Peyer's patch (tissue), 4 donors: Measurements from ENCODE around the gene ADGRF1. TPM values are rescaled to one million over a fixed set of nuclear protein-coding genes. Genes with fewer than 3 reads are reported as not detected.

ENCODE experiments used
- DNase-seq, 3 donors: peaks; one replicate each; pipeline ENCODE4 v3.0.0-alpha.2; 2017 to 2019
- H3K27ac ChIP-seq, 4 donors: fragments of 200-600 bp; sonication (generic); one replicate each; pipeline ENCODE4 v1.5.1; 2016 to 2019
- H3K27me3 ChIP-seq, 2 donors: fragments of 200-600 bp; sonication (generic); one replicate each; pipeline ENCODE4 v1.5.1; 2019
- H3K36me3 ChIP-seq, 3 donors: fragments of 200-600 bp; sonication (generic); one replicate each; pipeline ENCODE4 v1.5.1; 2016 to 2019
- H3K4me1 ChIP-seq, 4 donors: fragments of 200-600 bp; sonication (generic); one replicate each; pipeline ENCODE4 v1.5.1; 2016 to 2019
- H3K4me3 ChIP-seq, 4 donors: fragments of 200-600 bp; sonication (generic); 1 replicate in 3 of 4; 2 replicates in 1 of 4; pipeline ENCODE4 v1.5.1; 2016 to 2019; ENCODE audit warnings: mild to moderate bottlenecking in 1 of 4
- H3K9me3 ChIP-seq, 4 donors: fragments of 200-600 bp; sonication (generic); one replicate each; pipeline ENCODE4 v1.5.1; 2016 to 2019; ENCODE audit warnings: mild to moderate bottlenecking in 1 of 4
- CTCF ChIP-seq, 6 experiments: fragments of 450-650 bp in 4 of 6; fragments of 200-600 bp in 2 of 6; sonication (generic) in 1 of 6; IDR thresholded peaks; one replicate each; pipeline ENCODE4 v1.5.1; 2017 to 2019; ENCODE audit warnings: antibody characterized with exemption in 6 of 6, mild to moderate bottlenecking in 3 of 6, moderate library complexity in 1 of 6
- POLR2A ChIP-seq, 2 donors: fragments of 450-650 bp; IDR thresholded peaks; one replicate each; pipeline ENCODE4 v1.5.1; 2017; ENCODE audit warnings: antibody characterized with exemption in 2 of 2, mild to moderate bottlenecking in 2 of 2, moderate library complexity in 2 of 2
- total RNA-seq, 4 donors: library from RNA; depleted of rRNA; stranded (reverse); fragments of >200 nt; gene quantifications; one replicate each; pipeline ENCODE4 v1.1.0, GENCODE V29; 2016

Gene ADGRF1
- total RNA-seq, 4 donors from 2014 or later, result 7.4 to 22.6 (median 13.5) TPM; not detected in 1

- no peak for DNase-seq
- TF ChIP-seq POLR2A (IDR thresholded peaks at IDR 0.05) (no peak), CTCF (IDR thresholded peaks at IDR 0.05) (no peak)
- Histone ChIP-seq H3K9me3 (no peaks in the 10 kb centered on the region), H3K4me1 (no peaks in the 10 kb centered on the region), H3K27me3 (no peaks in the 10 kb centered on the region), H3K36me3 (no peaks in the 10 kb centered on the region), H3K27ac (no peak overlapping the region), H3K4me3 (no peak overlapping the region)
Measured at GRCh38 chr6:46974786-46975185, 67.3 kb downstream of the ADGRF1 start.

GRCh38 chr6:46973029-46973428, 69.1 kb downstream of the ADGRF1 start:
- no peak overlapping the region for H3K4me3 ChIP-seq
- TF ChIP-seq POLR2A (IDR thresholded peaks at IDR 0.05), result no peak
- TF ChIP-seq CTCF (IDR thresholded peaks at IDR 0.05), result no peak
- H3K36me3 ChIP-seq, result no peaks in the 10 kb centered on the region
- H3K27me3 ChIP-seq, result no peaks in the 10 kb centered on the region
- H3K4me1 ChIP-seq, result no peaks in the 10 kb centered on the region
- DNase-seq, result no peak
- no peak overlapping the region for H3K27ac ChIP-seq
- H3K9me3 ChIP-seq, result no peaks in the 10 kb centered on the region

GRCh38 chr6:46972531-46972930, 69.6 kb downstream of the ADGRF1 start:
- Histone ChIP-seq H3K27ac (no peak overlapping the region), H3K36me3 (no peaks in the 10 kb centered on the region)
- TF ChIP-seq CTCF (IDR thresholded peaks at IDR 0.05) (no peak), POLR2A (IDR thresholded peaks at IDR 0.05) (no peak)

GRCh38 chr6:46969206-46969605, 72.9 kb downstream of the ADGRF1 start:
- H3K27me3 ChIP-seq, result no peaks in the 10 kb centered on the region
- H3K4me3 ChIP-seq, result no peak overlapping the region
- H3K27ac ChIP-seq, result no peak overlapping the region
- TF ChIP-seq POLR2A (IDR thresholded peaks at IDR 0.05) (no peak), CTCF (IDR thresholded peaks at IDR 0.05) (no peak)
- no peak for DNase-seq
- H3K9me3 ChIP-seq, result no peaks in the 10 kb centered on the region
- no peaks in the 10 kb centered on the region for H3K36me3 ChIP-seq
- no peaks in the 10 kb centered on the region for H3K4me1 ChIP-seq

More at GRCh38 chr6:46972531-46972930, 69.6 kb downstream of the ADGRF1 start:
- no peaks in the 10 kb centered on the region for H3K27me3 ChIP-seq
- DNase-seq, result no peak
- no peaks in the 10 kb centered on the region for H3K9me3 ChIP-seq
- no peaks in the 10 kb centered on the region for H3K4me1 ChIP-seq
- H3K4me3 ChIP-seq, result no peak overlapping the region

GRCh38 chr6:46967826-46968349, 74.2 kb downstream of the ADGRF1 start:
- H3K27ac ChIP-seq, result no peak overlapping the region
- H3K4me1 ChIP-seq, result no peaks in the 10 kb centered on the region
- no peak overlapping the region for H3K4me3 ChIP-seq
- H3K36me3 ChIP-seq, result no peaks in the 10 kb centered on the region
- TF ChIP-seq CTCF (IDR thresholded peaks at IDR 0.05), result no peak
- DNase-seq, result no peak
- no peaks in the 10 kb centered on the region for H3K9me3 ChIP-seq
- no peaks in the 10 kb centered on the region for H3K27me3 ChIP-seq
